BLaER1 treated with 17β-estradiol and CSF1 and Interleukin-3, amounts not matched to agents 10 nM and 100 nM (cell line): Measurements from ENCODE around the gene SPATA24.

ENCODE experiments used
- H3K27ac ChIP-seq, 11 experiments: shearing (Covaris generic); formaldehyde crosslinking; 2 replicates each; pipeline ENCODE4 v1.8.1; 2022
- H3K27me3 ChIP-seq, 11 experiments: shearing (Covaris generic); formaldehyde crosslinking; 2 replicates each; pipeline ENCODE4 v1.8.1; 2022
- H3K36me3 ChIP-seq, 11 experiments: shearing (Covaris generic); formaldehyde crosslinking; 2 replicates each; pipeline ENCODE4 v1.8.1; 2022
- H3K4me1 ChIP-seq, 10 experiments: shearing (Covaris generic); formaldehyde crosslinking; 2 replicates each; pipeline ENCODE4 v1.8.1; 2022
- H3K4me2 ChIP-seq, 11 experiments: shearing (Covaris generic); formaldehyde crosslinking; 2 replicates each; pipeline ENCODE4 v1.8.1; 2022
- H3K4me3 ChIP-seq, 10 experiments: shearing (Covaris generic); formaldehyde crosslinking; 2 replicates each; pipeline ENCODE4 v1.8.1; 2022
- H3K9ac ChIP-seq, 11 experiments: shearing (Covaris generic); formaldehyde crosslinking; 2 replicates each; pipeline ENCODE4 v1.8.1; 2022
- H3K9me3 ChIP-seq, 11 experiments: shearing (Covaris generic); formaldehyde crosslinking; replicated peaks in 1 of 11; 2 replicates each; pipeline ENCODE4 v1.8.1; 2022
- H4K20me1 ChIP-seq, 11 experiments: shearing (Covaris generic); formaldehyde crosslinking; 2 replicates each; pipeline ENCODE4 v1.8.1; 2022
- Cebpa-rat ChIP-seq, 11 experiments: shearing (Covaris generic); IDR thresholded peaks; 2 replicates each; pipeline ENCODE4 v1.8.1; 2022

Gene SPATA24

GRCh38 chr5:139394654-139395566 is 9.0 kb downstream of the SPATA24 start, which contains the start of gene PROB1:
TSS of gene PROB1 (minus strand) at chr5:139395104. CDS start at chr5:139395081, 23 bp downstream.
- peak within 1 kb of the TSS; percentile 90 to 99 (median 97) for H3K4me2 ChIP-seq
- H3K4me3 ChIP-seq: peak within 1 kb of the TSS; percentile 63 to 86 (median 76)
- peaks cover 57 to 87% (median 69%) of the 10 kb centered on the region in 10 experiments for H3K4me1 ChIP-seq
- peak within 1 kb of the TSS; percentile 66 to 100 (median 99); a peak in 21 of 22 replicates for H3K27ac ChIP-seq
- H3K36me3 ChIP-seq: peaks cover 0 to 28% (median 23%) of the 10 kb centered on the region in 11 experiments; a peak in 15 of 22 replicates
- H3K9me3 ChIP-seq: no peaks in the 10 kb centered on the region
- TF ChIP-seq Cebpa-rat (IDR thresholded peaks at IDR 0.05): no peak
- H4K20me1 ChIP-seq: peaks cover 0 to 31% (median 28%) of the 10 kb centered on the region in 11 experiments; a peak in 18 of 22 replicates
- no peaks in the 10 kb centered on the region for H3K27me3 ChIP-seq
- H3K9ac ChIP-seq: peak within 1 kb of the TSS; percentile 81 to 98 (median 95)

DNA sequence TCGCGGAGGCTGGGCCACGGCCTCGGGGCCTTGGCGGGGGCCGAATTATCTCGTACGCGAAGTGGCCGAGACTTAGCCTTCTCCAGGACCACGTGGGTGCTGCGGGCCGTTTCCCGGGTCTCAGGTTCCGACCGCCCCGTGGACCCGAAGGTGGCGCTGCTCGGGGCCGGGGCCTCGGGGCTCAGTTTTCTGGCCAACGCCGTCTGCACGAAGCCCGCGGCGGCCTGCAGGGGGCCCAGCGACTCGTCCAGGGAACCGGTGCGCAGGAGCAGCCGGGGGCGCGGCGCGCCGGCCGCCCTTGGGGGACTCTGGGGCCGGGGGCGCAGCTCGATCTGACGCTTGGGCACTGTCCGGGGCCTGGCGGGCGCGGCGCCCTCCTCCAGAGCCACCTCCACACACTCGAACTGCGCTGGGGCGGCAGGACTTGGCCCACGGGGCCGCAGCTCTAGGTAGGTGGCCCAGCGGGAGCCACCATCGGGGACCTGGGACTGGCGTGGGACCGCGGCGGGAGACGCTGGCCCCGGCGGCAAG is 9.7 kb downstream of the SPATA24 start:
- Histone ChIP-seq H4K20me1 (peaks cover 0 to 31% (median 28%) of the 10 kb centered on the region in 11 experiments; a peak in 18 of 22 replicates), H3K27ac (peak overlapping the region; percentile 66 to 100 (median 99); a peak in 21 of 22 replicates), H3K9ac (peak overlapping the region; percentile 81 to 98 (median 95)), H3K4me1 (peaks cover 64 to 87% (median 71%) of the 10 kb centered on the region in 10 experiments), H3K36me3 (peaks cover 0 to 28% (median 23%) of the 10 kb centered on the region in 11 experiments; a peak in 15 of 22 replicates), H3K4me3 (peak overlapping the region; percentile 63 to 86 (median 76)), H3K27me3 (no peaks in the 10 kb centered on the region), H3K4me2 (peak overlapping the region; percentile 90 to 99 (median 97)), H3K9me3 (no peaks in the 10 kb centered on the region)
- TF ChIP-seq Cebpa-rat (IDR thresholded peaks at IDR 0.05): no peak

DNA sequence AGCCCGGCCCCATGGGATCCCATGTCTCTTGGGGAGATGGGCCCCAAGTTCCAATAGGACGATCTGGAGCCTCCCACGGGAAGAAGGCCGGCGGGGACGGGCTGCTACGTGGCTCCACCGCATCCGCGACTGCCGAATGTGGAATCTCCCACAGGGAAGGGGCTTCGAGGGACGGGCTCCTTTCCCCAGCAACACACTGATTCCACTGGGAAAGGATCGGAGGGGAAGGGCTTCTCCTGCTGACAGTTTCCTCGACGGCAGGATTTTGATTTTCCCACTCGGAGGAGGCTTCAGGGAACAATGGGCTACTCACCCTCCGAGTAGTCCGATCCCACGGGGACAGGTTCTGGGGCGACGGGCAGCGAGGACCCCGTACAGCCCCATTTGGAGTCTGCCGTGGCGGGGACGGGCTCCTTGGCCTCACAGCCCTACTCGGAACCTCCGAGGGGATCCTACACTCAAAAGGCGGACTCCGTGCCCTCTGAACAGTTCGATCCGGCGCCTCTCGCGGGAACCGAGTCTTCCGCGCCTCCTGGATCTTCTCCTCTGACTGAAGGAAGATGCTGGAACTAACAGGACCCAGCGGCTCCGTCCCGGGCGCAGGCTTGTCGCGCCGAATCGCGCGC is 10.3 kb downstream of the SPATA24 start:
- Histone ChIP-seq H3K36me3 (peaks cover 0 to 28% (median 23%) of the 10 kb centered on the region in 11 experiments; a peak in 15 of 22 replicates), H3K27me3 (no peaks in the 10 kb centered on the region), H3K4me3 (peak overlapping the region; percentile 63 to 86 (median 76)), H3K9ac (peak overlapping the region; percentile 81 to 98 (median 95)), H3K27ac (peak overlapping the region; percentile 66 to 100 (median 99); a peak in 21 of 22 replicates), H3K4me1 (peaks cover 62 to 89% (median 76%) of the 10 kb centered on the region in 10 experiments), H3K4me2 (peak overlapping the region; percentile 90 to 99 (median 97)), H4K20me1 (peaks cover 0 to 31% (median 28%) of the 10 kb centered on the region in 11 experiments; a peak in 18 of 22 replicates), H3K9me3 (no peaks in the 10 kb centered on the region)
- TF ChIP-seq Cebpa-rat (IDR thresholded peaks at IDR 0.05): no peak

DNA sequence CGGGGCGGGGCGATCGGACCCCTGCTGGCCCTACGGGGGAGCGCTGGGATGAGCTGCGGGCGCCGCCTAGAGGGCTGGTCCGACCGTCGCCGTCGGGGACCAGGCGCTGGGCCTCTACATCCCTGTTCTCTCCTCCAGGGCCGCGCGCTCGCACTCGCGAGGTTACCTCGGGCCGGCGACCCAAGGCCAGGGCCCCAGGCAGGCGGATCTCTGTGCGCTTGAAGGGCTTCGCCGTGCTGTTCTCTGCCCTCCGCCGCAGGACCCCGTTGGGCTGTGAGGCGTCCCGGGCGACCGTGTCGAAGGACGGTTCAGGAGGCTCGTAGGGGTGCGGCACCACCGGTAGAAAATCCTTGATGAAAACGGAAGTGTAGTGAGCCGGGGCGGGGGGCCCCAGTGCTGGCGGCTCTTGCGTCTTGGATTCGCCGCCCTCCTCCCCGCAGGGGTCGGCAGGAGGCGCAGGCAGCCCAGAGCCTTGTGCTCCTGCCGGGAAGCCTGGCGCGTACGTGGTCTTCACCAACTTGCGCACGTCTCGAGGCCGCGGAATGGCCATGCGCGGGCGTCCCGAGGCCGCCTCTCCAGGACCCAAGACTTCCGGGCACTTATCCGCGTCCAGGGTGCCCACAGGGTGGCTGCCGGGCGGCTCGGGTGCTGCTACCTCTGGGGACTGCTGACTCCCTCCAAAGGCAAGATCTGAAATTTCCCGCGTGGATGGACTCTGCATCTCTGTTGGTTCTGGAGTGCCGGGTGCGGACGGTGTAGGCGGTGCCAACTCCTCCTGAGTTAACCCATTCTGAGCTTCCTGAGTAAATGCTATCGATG is 11.0 kb downstream of the SPATA24 start:
- Histone ChIP-seq H3K4me2 (peak overlapping the region; percentile 90 to 99 (median 97)), H3K4me3 (peak overlapping the region; percentile 63 to 86 (median 76))

GRCh38 chr5:139392324-139392677 is 11.6 kb downstream of the SPATA24 start:
- no peaks in the 10 kb centered on the region for H3K27me3 ChIP-seq
- H4K20me1 ChIP-seq: peaks cover 0 to 31% (median 28%) of the 10 kb centered on the region in 11 experiments; a peak in 18 of 22 replicates
- peaks cover 59 to 87% (median 78%) of the 10 kb centered on the region in 10 experiments for H3K4me1 ChIP-seq
- no peak for TF ChIP-seq Cebpa-rat (IDR thresholded peaks at IDR 0.05)
- H3K27ac ChIP-seq: peak overlapping the region; percentile 66 to 100 (median 99)
- no peaks in the 10 kb centered on the region for H3K9me3 ChIP-seq
- peak overlapping the region; percentile 63 to 86 (median 76) for H3K4me3 ChIP-seq
- H3K4me2 ChIP-seq: peak overlapping the region; percentile 90 to 99 (median 97)
- H3K36me3 ChIP-seq: peaks cover 0 to 28% (median 23%) of the 10 kb centered on the region in 11 experiments; a peak in 15 of 22 replicates
- peak overlapping the region; percentile 81 to 98 (median 95) for H3K9ac ChIP-seq

More for the DNA sequence above, 11.0 kb downstream of the SPATA24 start:
- Histone ChIP-seq H3K9ac (peak overlapping the region; percentile 81 to 98 (median 95)), H4K20me1 (peaks cover 0 to 31% (median 28%) of the 10 kb centered on the region in 11 experiments; a peak in 18 of 22 replicates), H3K36me3 (peaks cover 0 to 28% (median 23%) of the 10 kb centered on the region in 11 experiments; a peak in 15 of 22 replicates), H3K27me3 (no peaks in the 10 kb centered on the region), H3K9me3 (no peaks in the 10 kb centered on the region), H3K27ac (peak overlapping the region; percentile 66 to 100 (median 99)), H3K4me1 (peaks cover 59 to 86% (median 78%) of the 10 kb centered on the region in 10 experiments)
- TF ChIP-seq Cebpa-rat (IDR thresholded peaks at IDR 0.05): no peak

DNA sequence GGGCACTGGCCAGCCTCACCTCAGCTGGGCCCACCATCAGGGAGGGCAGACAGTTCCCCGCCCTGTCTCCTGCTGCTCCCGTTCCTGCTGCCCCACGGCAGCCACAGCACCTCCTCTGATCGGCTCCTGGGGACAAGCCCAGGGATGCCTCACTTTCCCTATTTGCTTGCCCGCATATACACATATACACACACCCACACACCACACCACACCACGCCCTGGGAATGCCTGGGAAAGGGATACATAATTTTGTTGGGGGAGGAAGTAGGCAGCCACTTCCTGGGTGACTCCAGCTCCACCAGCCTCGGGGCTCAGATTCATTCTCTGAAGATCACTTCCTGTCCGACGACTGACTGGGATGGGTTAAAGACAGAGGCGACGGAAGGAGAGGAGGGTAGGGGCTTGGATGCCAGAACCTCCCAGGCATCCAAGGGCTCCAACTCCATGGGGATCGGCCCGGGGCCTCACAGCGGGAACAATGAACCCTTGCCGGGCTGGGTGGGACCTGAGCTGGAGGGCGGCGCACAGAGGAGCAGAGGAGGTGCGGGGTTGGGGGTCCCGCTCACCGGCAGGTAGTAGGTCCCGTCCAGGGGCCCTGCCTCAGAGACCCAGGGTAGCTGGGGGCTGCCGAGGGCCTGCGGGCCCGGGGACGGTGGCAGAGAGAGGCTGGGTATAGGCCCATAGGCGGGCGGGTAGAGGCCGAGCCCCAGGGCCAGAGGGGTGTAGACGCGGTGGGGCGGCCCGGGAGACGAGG is 12.1 kb downstream of the SPATA24 start:
- peaks cover 0 to 25% (median 22%) of the 10 kb centered on the region in 11 experiments; a peak in 15 of 22 replicates for H3K36me3 ChIP-seq
- peak overlapping the region; percentile 66 to 100 (median 99) for H3K27ac ChIP-seq
- peak overlapping the region; percentile 81 to 98 (median 95) for H3K9ac ChIP-seq
- H3K4me3 ChIP-seq: peak overlapping the region; percentile 63 to 86 (median 76)
- no peak for TF ChIP-seq Cebpa-rat (IDR thresholded peaks at IDR 0.05)
- peaks cover 0 to 26% (median 25%) of the 10 kb centered on the region in 11 experiments; a peak in 18 of 22 replicates for H4K20me1 ChIP-seq
- H3K9me3 ChIP-seq: no peaks in the 10 kb centered on the region
- peaks cover 59 to 87% (median 76%) of the 10 kb centered on the region in 10 experiments for H3K4me1 ChIP-seq
- H3K4me2 ChIP-seq: peak overlapping the region; percentile 90 to 99 (median 97)
- no peaks in the 10 kb centered on the region for H3K27me3 ChIP-seq
